Thyroid gland (tissue), 4 donors: ENCODE results near the gene SLC37A1. TPM values are rescaled to one million over a fixed set of nuclear protein-coding genes. Genes with fewer than 3 reads are reported as not detected.

Source experiments
- DNase-seq, 2 donors: peaks; one replicate each; pipeline ENCODE4 v3.0.0-alpha.2; 2019
- H3K27ac ChIP-seq, 3 donors: fragments of 200-600 bp; sonication (generic); 1 replicate in 2 of 3; 2 replicates in 1 of 3; pipeline ENCODE4 v1.5.1; 2016 to 2019; ENCODE audit warnings: mild to moderate bottlenecking in 1 of 3, moderate library complexity in 1 of 3
- H3K27me3 ChIP-seq: fragments of 200-600 bp; sonication (generic); one replicate; pipeline ENCODE4 v1.5.1; 2019
- H3K36me3 ChIP-seq, 2 donors: fragments of 200-600 bp; sonication (generic); one replicate each; pipeline ENCODE4 v1.5.1; 2016 to 2019
- H3K4me1 ChIP-seq, 2 donors: fragments of 200-600 bp; sonication (generic); one replicate each; pipeline ENCODE4 v1.5.1; 2017 to 2019
- H3K4me3 ChIP-seq, 3 donors: fragments of 200-600 bp; sonication (generic); replicated peaks in 1 of 3; 1 replicate in 2 of 3; 2 replicates in 1 of 3; pipeline ENCODE4 v1.5.1; 2016; ENCODE audit warnings: mild to moderate bottlenecking in 1 of 3
- H3K9me3 ChIP-seq: fragments of 200-600 bp; sonication (generic); one replicate; pipeline ENCODE4 v1.5.1; 2017
- POLR2A ChIP-seq, 2 donors: fragments of 450-650 bp; IDR thresholded peaks; one replicate each; pipeline ENCODE4 v1.6.1; 2017; ENCODE audit warnings: antibody characterized with exemption in 2 of 2, mild to moderate bottlenecking in 2 of 2, moderate library complexity in 1 of 2
- WGBS, 2 donors: methylation state at CpG; one replicate each; pipeline ENCODE4 v1.1.5; 2017; 5-methylcytosine and 5-hydroxymethylcytosine counted together
- intact Hi-C: fragments of 100-400 bp; cut with DNase I; formaldehyde crosslinking; loops from one replicate; pipeline ENCODE4 v1.15.1; 2023
- total RNA-seq, 4 donors: library from RNA; depleted of rRNA; stranded (reverse); fragments of >200 nt; gene quantifications; one replicate each; pipeline ENCODE4 v1.2.3, GENCODE V29; 2016
- TF ChIP-seq, protein P1 (sequence below), 6 experiments: fragments of 200-600 bp in 3 of 6; fragments of 450-650 bp in 3 of 6; sonication (generic) in 3 of 6; IDR thresholded peaks; one replicate each; pipeline ENCODE4 v1.5.1; 2016 to 2019; ENCODE audit warnings: antibody characterized with exemption in 6 of 6, mild to moderate bottlenecking in 2 of 6, inconsistent platforms in 1 of 6, moderate library complexity in 1 of 6

SLC37A1 gene
- total RNA-seq, 4 donors from 2014 or later: 26.1 to 37.9 (median 34.9) TPM

DNA sequence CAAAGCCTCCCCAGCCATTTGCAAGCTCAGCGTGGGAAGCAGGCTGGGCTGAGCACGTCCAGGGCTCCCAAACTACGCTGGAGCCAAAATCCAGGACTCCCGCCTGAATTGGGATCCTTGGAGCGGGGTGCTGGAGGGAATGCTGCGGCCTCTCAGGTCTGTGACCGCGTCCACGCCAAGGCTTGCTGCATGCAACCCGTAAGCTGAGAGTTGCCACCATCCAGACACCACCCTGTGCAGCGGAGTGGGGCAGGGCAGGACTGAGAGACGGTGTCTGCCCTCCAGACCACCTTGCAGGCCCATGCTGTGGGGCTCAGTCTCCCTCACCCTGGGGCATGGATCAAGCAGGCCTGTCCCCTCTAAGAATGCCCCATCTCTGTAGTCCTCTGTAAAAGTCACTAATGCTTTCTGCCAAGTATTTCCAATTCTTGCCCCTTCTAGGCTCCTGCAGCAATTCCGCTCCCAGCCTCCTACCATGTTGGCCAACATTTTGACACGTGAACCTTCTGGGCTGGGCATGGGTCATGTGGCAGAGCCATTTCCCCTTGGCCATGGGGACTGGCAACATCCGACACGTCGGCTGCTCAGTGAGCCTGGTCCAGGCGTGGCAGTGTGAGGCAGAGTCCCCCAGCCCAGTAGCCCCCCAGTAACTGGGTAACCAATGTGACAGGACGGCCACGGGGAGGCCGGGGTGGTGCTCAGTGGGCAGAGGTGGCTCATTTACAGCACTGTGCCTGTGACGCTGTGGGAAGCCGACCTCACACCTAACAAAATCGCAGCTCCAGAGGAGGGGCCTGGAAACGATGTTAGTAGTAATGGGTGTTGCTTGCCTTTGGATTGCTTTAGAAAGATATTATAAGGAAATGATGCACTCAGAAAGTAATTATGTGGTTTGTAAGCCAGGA, 81.9 kb downstream of the SLC37A1 start:
- intact Hi-C loops: loop anchor here (10.0 kb wide), 1 partner anchor 49 kb away; no protein-coding TSS in a partner anchor
- 93 to 97% methylated on average over 13 to 19 of the region's 25 CpGs for WGBS, 2 donors

DNA sequence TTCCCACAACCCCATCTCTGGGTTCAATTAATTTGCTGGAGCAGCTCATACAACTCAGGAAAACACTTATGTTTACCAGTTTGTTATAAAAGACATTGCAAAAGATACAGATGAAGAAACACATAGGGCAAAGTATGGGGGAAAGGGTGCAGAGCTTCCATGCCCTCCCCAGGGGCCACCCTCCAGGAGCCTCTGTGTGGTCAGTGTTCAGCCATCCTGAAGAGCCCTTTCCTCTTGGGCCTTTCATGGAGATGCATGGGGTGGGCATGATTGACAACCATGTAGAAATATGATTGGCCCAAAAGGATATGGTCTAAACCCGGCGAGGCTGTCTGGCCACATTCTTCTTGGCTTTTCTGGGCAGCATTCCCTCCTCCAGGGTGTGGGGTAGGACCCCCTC, 83.0 kb downstream of the SLC37A1 start:
- Histone ChIP-seq H3K27me3 (no peaks in the 10 kb centered on the region), H3K9me3 (no peaks in the 10 kb centered on the region), H3K4me1 (peaks cover 5 to 8% of the 10 kb centered on the region in 2 donors), H3K27ac (no peak overlapping the region), H3K4me3 (no peak overlapping the region), H3K36me3 (no peaks in the 10 kb centered on the region)
- no peak for DNase-seq
- 92% methylated on average over 2 of the region's 2 CpGs for WGBS, 2 donors
- TF ChIP-seq, protein P1, sequence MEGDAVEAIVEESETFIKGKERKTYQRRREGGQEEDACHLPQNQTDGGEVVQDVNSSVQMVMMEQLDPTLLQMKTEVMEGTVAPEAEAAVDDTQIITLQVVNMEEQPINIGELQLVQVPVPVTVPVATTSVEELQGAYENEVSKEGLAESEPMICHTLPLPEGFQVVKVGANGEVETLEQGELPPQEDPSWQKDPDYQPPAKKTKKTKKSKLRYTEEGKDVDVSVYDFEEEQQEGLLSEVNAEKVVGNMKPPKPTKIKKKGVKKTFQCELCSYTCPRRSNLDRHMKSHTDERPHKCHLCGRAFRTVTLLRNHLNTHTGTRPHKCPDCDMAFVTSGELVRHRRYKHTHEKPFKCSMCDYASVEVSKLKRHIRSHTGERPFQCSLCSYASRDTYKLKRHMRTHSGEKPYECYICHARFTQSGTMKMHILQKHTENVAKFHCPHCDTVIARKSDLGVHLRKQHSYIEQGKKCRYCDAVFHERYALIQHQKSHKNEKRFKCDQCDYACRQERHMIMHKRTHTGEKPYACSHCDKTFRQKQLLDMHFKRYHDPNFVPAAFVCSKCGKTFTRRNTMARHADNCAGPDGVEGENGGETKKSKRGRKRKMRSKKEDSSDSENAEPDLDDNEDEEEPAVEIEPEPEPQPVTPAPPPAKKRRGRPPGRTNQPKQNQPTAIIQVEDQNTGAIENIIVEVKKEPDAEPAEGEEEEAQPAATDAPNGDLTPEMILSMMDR (IDR thresholded peaks at IDR 0.05): no peak
- no peak for TF ChIP-seq POLR2A (IDR thresholded peaks at IDR 0.05)
- intact Hi-C loops: loop anchor here (10.0 kb wide), 1 partner anchor 48 kb away; no protein-coding TSS in a partner anchor

More for the DNA sequence above, 81.9 kb downstream of the SLC37A1 start:
- H3K36me3 ChIP-seq: no peaks in the 10 kb centered on the region
- TF ChIP-seq, protein P1 (IDR thresholded peaks at IDR 0.05): no peak
- no peak for TF ChIP-seq POLR2A (IDR thresholded peaks at IDR 0.05)
- H3K27ac ChIP-seq: no peak overlapping the region
- peaks cover 5 to 8% of the 10 kb centered on the region in 2 donors for H3K4me1 ChIP-seq
- H3K9me3 ChIP-seq: no peaks in the 10 kb centered on the region
- no peaks in the 10 kb centered on the region for H3K27me3 ChIP-seq
- no peak for DNase-seq
- no peak overlapping the region for H3K4me3 ChIP-seq

DNA sequence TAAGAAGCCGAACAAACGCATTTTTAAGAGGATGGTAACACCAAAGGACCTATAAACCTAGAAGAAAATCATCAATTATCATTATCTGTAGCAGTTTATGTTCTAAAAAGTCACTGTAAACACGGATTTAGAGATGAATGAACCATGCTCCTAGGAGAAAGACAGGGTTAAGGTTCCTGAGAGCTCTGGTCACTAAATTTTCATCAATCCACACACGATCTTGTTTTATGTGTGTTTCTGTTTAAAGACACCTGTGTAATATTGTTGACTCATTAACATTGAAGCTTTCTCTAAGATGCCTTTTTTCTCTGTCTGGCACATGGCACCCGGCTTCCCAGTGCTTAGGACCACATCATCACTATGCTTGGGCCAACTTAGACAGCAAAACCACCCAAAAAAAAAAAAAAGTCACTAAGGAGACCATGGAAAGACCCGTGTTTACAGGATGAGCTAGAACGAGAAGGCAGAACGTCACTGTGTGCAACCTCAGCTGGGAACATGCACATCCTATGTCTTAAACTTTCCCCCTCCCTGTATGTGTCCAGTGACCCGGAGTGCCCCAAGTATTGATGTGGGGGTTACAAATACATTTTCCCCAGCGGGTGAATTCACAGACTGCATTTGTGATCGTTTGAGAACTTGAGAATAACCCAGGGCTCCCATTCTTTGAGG, 84.0 kb downstream of the SLC37A1 start:
- H3K4me1 ChIP-seq: peaks cover 5 to 8% of the 10 kb centered on the region in 2 donors
- H3K36me3 ChIP-seq: no peaks in the 10 kb centered on the region
- no peaks in the 10 kb centered on the region for H3K27me3 ChIP-seq
- TF ChIP-seq, protein P1 (IDR thresholded peaks at IDR 0.05): no peak
- TF ChIP-seq POLR2A (IDR thresholded peaks at IDR 0.05): no peak
- 90 to 91% methylated on average over 11 of the region's 11 CpGs for WGBS, 2 donors
- intact Hi-C loops: loop anchor here (10.0 kb wide), 1 partner anchor 47 kb away; no protein-coding TSS in a partner anchor
- H3K4me3 ChIP-seq: no peak overlapping the region
- DNase-seq: no peak
- no peak overlapping the region for H3K27ac ChIP-seq
- H3K9me3 ChIP-seq: no peaks in the 10 kb centered on the region

DNA sequence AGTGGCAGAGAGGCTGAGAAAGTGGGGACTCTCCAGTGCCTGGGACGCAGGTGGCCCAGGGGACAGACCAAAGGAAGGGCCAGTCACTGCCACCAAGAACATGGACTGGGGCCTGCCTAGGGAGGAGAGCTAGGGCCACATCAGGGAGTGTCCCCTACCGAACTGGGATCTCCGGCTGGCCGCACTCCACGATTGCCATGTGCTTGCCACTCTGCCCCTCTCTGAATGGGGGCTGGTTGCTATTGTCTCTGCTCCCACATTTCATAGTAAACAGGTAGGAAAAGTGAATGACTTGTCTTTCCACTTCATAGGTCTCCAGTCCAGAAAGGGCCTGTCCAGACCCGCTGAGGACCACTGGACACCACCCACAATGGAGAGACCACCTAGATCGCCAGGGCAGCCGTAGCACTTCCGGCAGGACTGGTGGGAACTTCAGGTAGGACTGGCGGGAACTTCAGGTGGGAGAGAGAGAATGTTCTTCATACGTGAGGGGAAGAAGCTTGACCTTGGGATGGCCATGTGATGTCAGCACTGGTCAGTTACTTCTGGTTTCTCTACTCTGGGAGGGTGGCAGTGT, 84.6 kb downstream of the SLC37A1 start:
- no peak for TF ChIP-seq POLR2A (IDR thresholded peaks at IDR 0.05)
- TF ChIP-seq, protein P1 (IDR thresholded peaks at IDR 0.05): no peak
- H3K27ac ChIP-seq: no peak overlapping the region
- no peak for DNase-seq
- no peaks in the 10 kb centered on the region for H3K27me3 ChIP-seq
- H3K36me3 ChIP-seq: no peaks in the 10 kb centered on the region
- peaks cover 3% of the 10 kb centered on the region in 2 donors for H3K4me1 ChIP-seq
- H3K9me3 ChIP-seq: no peaks in the 10 kb centered on the region
- 95 to 97% methylated on average over 11 of the region's 11 CpGs for WGBS, 2 donors
- no peak overlapping the region for H3K4me3 ChIP-seq
- intact Hi-C loops: loop anchor here (10.0 kb wide), 1 partner anchor 47 kb away; no protein-coding TSS in a partner anchor
